Measurements from ENCODE around the gene RRAS2. TPM values are rescaled to one million over a fixed set of nuclear protein-coding genes. Genes with fewer than 3 reads are reported as not detected.

RRAS2 gene
- total and polyA plus RNA-seq, 2 of the 4 experiments (the other 2 are of a cell fraction): 85.5 to 106 TPM

- H4K8ac ChIP-seq (ENCODE audit: low read depth in 2 of 2, low read length in 2 of 2): no peak overlapping the region
- H3K23ac ChIP-seq (ENCODE audit: low read depth, low read length): no peak overlapping the region
- no peaks in the 10 kb centered on the region for H3K36me3 ChIP-seq (ENCODE audit: control insufficient read depth, insufficient read depth, low read length)
- dilution Hi-C loops (cut with HindIII; ENCODE audit: low sequenced_read_pairs, unreplicated experiment) (no loop called here), intact Hi-C loops (cut with micrococcal nuclease) (no loop called here), in situ Hi-C loops (cut with MboI; ENCODE audit: low sequenced_read_pairs) (loop anchor here (25.0 kb wide), 1 partner anchor 629 kb away; the partner anchor contains the start of gene CYP2R1)
- no peak overlapping the region for H3K4ac ChIP-seq (ENCODE audit: low read depth, low read length)
- peaks cover 12% of the 10 kb centered on the region for H3K27me3 ChIP-seq (ENCODE audit: control insufficient read depth, insufficient read depth, low read length)
- no peak overlapping the region for H3K27ac ChIP-seq (ENCODE audit: insufficient read depth, low read length)
- H2AFZ ChIP-seq (replicated peaks; ENCODE audit: low read length, poor library complexity): no peak overlapping the region
- H2AK5ac ChIP-seq (ENCODE audit: low read depth, low read length): no peak overlapping the region
- H2BK120ac ChIP-seq (ENCODE audit: low read depth, low read length): no peak overlapping the region
- H4K5ac ChIP-seq (ENCODE audit: low read depth, low read length): no peak overlapping the region
- ChIA-PET POLR2A (ENCODE audit: unreplicated experiment) (interaction anchor here (0.5 kb wide), 1 partner anchor 191 kb away, joined by 6 read pairs; no protein-coding TSS in a partner anchor), CTCF (interaction anchor here (1.6 kb wide), 1 partner anchor 9 kb away, joined by 6 read pairs; no protein-coding TSS in a partner anchor)
- H2AK9ac ChIP-seq (replicated peaks; ENCODE audit: low read depth, low read length, poor library complexity): no peak overlapping the region
- H4K20me1 ChIP-seq (ENCODE audit: insufficient read depth, low read length): no peaks in the 10 kb centered on the region
- H3K9me1 ChIP-seq (ENCODE audit: insufficient read depth, low read length): no peaks in the 10 kb centered on the region
- no TSS peak for BruUV-seq (replicated peaks)
- H3K56ac ChIP-seq (ENCODE audit: extremely low read depth, insufficient read depth, low read length): no peak overlapping the region
- H3K4me1 ChIP-seq (ENCODE audit: control insufficient read depth, insufficient read depth, low read length): peaks cover 11% of the 10 kb centered on the region
- peak; percentile 94 for TF ChIP-seq CEBPB (IDR thresholded peaks at IDR 0.05; ENCODE audit: low read depth, low read length)
- 0 out of 2 replicates have a peak, but pooled peaks have one; percentile 23 for TF ChIP-seq POLR2A (IDR thresholded peaks at IDR 0.05; ENCODE audit: low read depth, low read length)
- TF ChIP-seq FOS (IDR thresholded peaks at IDR 0.05; ENCODE audit: low read depth, low read length): peak; percentile 74
- TF ChIP-seq RFX5 (IDR thresholded peaks at IDR 0.05; ENCODE audit: low read depth, low read length): no peak
- no peak overlapping the region for H3K18ac ChIP-seq (ENCODE audit: low read depth, low read length)
- H2BK20ac ChIP-seq (ENCODE audit: low read depth, low read length): no peak overlapping the region
- H2BK15ac ChIP-seq (ENCODE audit: low read depth, low read length): no peak overlapping the region
- H3K79me1 ChIP-seq (ENCODE audit: low read depth in 1 of 2, low read length in 2 of 2): no peaks in the 10 kb centered on the region
- ATAC-seq (ENCODE audit: low read depth) (peak; percentile 27), DNase-seq (peak; percentile 75)
- no peak overlapping the region for H3K4me2 ChIP-seq (ENCODE audit: low read depth, low read length)
- 50% methylated on average over 2 of the region's 6 CpGs; no CpG with 5 or more reads in 1 of the 2 experiments for WGBS, 2 experiments (ENCODE audit: extremely low coverage in 2 of 2, insufficient read length in 1 of 2)
- H2BK5ac ChIP-seq (ENCODE audit: low read depth, low read length, poor library complexity, severe bottlenecking): no peak overlapping the region
- no peaks in the 10 kb centered on the region for H3K9me3 ChIP-seq (ENCODE audit: control insufficient read depth, insufficient read depth, low read length)
- H3K9ac ChIP-seq (ENCODE audit: low read depth, low read length): no peak overlapping the region
- no peak overlapping the region for H3K4me3 ChIP-seq (ENCODE audit: insufficient read depth, low read depth, low read length)
- no peak overlapping the region for H4K91ac ChIP-seq (ENCODE audit: insufficient read depth, low read depth, low read length)
- no peak overlapping the region; the same call in 1 of the 2 replicates for H3K14ac ChIP-seq (replicated peaks; ENCODE audit: low read depth, low read length)
Observed at GRCh38 chr11:14258221-14258935, 100.6 kb downstream of the RRAS2 start.
